Stomach (tissue), 4 donors: Measurements from ENCODE around the gene PDE4D.

Experiments used
- POLR2A ChIP-seq, 4 donors: fragments of 450-650 bp; IDR thresholded peaks; one replicate each; pipeline ENCODE4 v1.6.1; 2016; ENCODE audit warnings: antibody characterized with exemption in 4 of 4, control low read depth in 2 of 4, mild to moderate bottlenecking in 1 of 4, moderate library complexity in 1 of 4
- POLR2AphosphoS5 ChIP-seq, 3 donors: sonication (generic); formaldehyde crosslinking; IDR thresholded peaks; one replicate each; pipeline ENCODE4 v1.6.1; 2016; ENCODE audit warnings: antibody characterized with exemption in 3 of 3
- TF ChIP-seq, protein P1 (sequence below), 7 experiments: fragments of 450-650 bp in 4 of 7; fragments of 200-600 bp in 3 of 7; sonication (generic) in 3 of 7; IDR thresholded peaks; one replicate each; pipeline ENCODE4 v1.5.1; 2016 to 2019; ENCODE audit warnings: antibody characterized with exemption in 7 of 7, control low read depth in 2 of 7, mild to moderate bottlenecking in 1 of 7

DNA sequence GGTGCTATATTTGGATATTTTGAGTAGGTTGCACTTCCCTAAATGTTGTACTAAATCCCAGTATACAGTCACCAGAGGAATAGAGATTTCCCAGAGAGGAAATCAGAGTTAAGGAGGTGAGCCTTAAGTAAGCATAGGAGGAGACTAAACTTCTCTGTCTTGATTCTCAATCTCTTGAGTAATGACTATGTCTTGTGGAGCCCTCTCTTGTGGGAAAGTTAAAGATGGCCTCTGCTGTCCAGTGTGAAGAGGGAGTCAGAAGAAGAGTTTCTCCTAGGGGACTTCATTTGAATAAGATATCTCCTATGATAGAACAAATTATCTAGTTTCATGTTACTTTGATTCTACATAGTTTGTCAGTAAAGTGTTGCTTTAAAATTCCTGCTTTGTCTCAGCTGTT is 502.5 kb downstream of the PDE4D start:
- TF ChIP-seq, protein P1, sequence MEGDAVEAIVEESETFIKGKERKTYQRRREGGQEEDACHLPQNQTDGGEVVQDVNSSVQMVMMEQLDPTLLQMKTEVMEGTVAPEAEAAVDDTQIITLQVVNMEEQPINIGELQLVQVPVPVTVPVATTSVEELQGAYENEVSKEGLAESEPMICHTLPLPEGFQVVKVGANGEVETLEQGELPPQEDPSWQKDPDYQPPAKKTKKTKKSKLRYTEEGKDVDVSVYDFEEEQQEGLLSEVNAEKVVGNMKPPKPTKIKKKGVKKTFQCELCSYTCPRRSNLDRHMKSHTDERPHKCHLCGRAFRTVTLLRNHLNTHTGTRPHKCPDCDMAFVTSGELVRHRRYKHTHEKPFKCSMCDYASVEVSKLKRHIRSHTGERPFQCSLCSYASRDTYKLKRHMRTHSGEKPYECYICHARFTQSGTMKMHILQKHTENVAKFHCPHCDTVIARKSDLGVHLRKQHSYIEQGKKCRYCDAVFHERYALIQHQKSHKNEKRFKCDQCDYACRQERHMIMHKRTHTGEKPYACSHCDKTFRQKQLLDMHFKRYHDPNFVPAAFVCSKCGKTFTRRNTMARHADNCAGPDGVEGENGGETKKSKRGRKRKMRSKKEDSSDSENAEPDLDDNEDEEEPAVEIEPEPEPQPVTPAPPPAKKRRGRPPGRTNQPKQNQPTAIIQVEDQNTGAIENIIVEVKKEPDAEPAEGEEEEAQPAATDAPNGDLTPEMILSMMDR (IDR thresholded peaks at IDR 0.05) = no peak
- no peak for TF ChIP-seq POLR2A (IDR thresholded peaks at IDR 0.05)
- TF ChIP-seq POLR2AphosphoS5 (IDR thresholded peaks at IDR 0.05) = no peak
